ENCODE data around the gene NMUR1. TPM values are rescaled to one million over a fixed set of nuclear protein-coding genes. Genes with fewer than 3 reads are reported as not detected.
"Not testable (repeated sequence)": the region's sequence is repeated elsewhere in the genome, so short reads cannot be mapped to it uniquely, and the experiment has no call there.

The NMUR1 gene
- not detected for total RNA-seq
- polyA plus RNA-seq = under 1 TPM in 1 of 2 donors, not detected in 1; 0.05 TPM

DNA sequence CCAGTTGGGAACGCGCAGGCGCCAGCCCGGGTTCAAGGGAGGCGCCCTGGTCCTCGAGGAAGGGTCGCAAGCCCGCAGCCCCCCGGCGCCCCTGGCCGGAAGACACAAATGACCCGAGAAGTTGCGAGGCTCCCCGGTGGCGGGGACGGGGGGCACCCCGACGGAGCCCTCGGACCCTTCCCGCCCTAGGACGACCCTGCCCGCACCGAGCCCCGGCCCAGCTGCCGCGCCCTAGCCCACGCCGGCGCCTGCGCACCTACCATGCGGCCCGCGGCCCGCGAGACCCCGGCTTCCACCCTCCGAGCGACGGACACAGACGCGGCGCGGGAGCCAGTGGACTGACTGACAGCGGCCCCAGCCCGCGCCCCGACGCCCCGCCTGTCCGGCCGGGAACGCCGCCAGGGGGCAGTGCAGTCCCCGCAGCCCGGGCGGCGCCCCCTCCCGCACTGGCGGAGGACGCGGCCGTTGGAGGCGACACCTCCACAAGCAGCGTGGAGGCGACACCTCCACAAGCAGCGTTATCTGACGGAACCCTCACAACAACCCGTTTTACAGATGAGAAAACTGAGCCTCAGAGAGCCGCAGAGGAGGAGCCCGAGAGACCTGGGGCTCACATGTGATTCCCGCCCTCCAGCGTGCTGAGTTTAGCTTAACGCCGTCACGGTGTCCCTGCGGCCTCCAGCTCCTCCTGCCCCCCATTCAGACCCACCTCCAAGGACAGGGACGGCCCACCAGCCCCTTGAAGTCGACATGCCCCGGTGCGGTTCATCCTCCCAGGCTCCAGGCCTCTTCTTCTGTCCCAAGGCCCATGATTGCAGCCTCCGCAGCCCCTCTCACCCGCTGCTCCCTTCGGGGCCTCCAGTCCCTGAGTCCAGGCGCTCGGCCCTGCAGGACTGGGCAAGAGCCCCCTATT, at the start of gene NMUR1:
Gene NMUR1, minus strand, starts transcription at position 347 of the 913 bp plus-strand sequence. Its CDS starts 84 bp downstream, at position 263.
- Histone ChIP-seq H3K27me3 (ENCODE audit: insufficient read depth, low read length) (no peaks in the 10 kb centered on the region), H3K36me3 (ENCODE audit: insufficient read depth, low read length) (no peaks in the 10 kb centered on the region), H3K9me3 (ENCODE audit: control insufficient read depth in 1 of 2, low read length in 2 of 2) (no peaks in the 10 kb centered on the region), H3K4me1 (ENCODE audit: insufficient read depth, low read length) (peaks cover 27% of the 10 kb centered on the region), H3K27ac (ENCODE audit: low read depth, low read length) (peak within 1 kb of the TSS; percentile 31), H3K4me3 (ENCODE audit: low read length in 2 of 2) (peak within 1 kb of the TSS in 1 of 2 donors; percentile 43)
- peaks cover 11 to 50% (median 29%) of the 10 kb centered on the region in 4 donors for H3K4me1 Mint-ChIP-seq
- H3K9me3 Mint-ChIP-seq = no peaks in the 10 kb centered on the region
- H3K36me3 Mint-ChIP-seq = no peaks in the 10 kb centered on the region
- peaks cover 0 to 5% of the 10 kb centered on the region in 2 donors for H3K27me3 Mint-ChIP-seq
- DNase-seq = peak; percentile 59 to 77 (median 74)
- intact Hi-C loops (cut with micrococcal nuclease) = loop anchor here (1.0 kb wide), 2 partner anchors 13 to 28 kb away; no protein-coding TSS in a partner anchor
- H3K4me3 Mint-ChIP-seq = peak within 1 kb of the TSS; percentile 34 to 72 (median 64)
- CTCF ChIA-PET (ENCODE audit: partially characterized antibody) = interaction anchor here (0.8 to 1.6 kb wide), 10 partner anchors 8 to 244 kb away, joined by 3 to 10 read pairs (median 6); no protein-coding TSS in a partner anchor
- H3K27ac Mint-ChIP-seq = peak within 1 kb of the TSS in 3 of 7 donors; percentile 6 to 47 (median 37)
- POLR2A ChIA-PET (ENCODE audit: partially characterized antibody) = interaction anchor here (0.7 to 1.2 kb wide), 6 partner anchors 13 to 66 kb away, joined by 3 to 4 read pairs (median 3); partner anchors contain the start of gene NCL

GRCh38 chr2:231579560-231579959, 49.3 kb upstream of the NMUR1 start:
- peaks cover 0 to 2% (median 0%) of the 10 kb centered on the region in 4 donors for H3K4me1 Mint-ChIP-seq
- peaks cover 0 to 3% (median 2%) of the 10 kb centered on the region in 8 donors for H3K9me3 Mint-ChIP-seq
- no peak overlapping the region for H3K4me3 Mint-ChIP-seq

GRCh38 chr2:231578655-231579054, 48.4 kb upstream of the NMUR1 start:
- H3K9me3 ChIP-seq (ENCODE audit: control insufficient read depth in 1 of 2, low read length in 2 of 2); H3K4me1 ChIP-seq (ENCODE audit: insufficient read depth, low read length); H3K4me3 ChIP-seq (ENCODE audit: low read length in 2 of 2); H3K27me3 Mint-ChIP-seq; H3K36me3 ChIP-seq (ENCODE audit: insufficient read depth, low read length); H3K27me3 ChIP-seq (ENCODE audit: insufficient read depth, low read length); H3K4me3 Mint-ChIP-seq; POLR2A ChIA-PET (ENCODE audit: partially characterized antibody); intact Hi-C loops (cut with micrococcal nuclease); H3K27ac Mint-ChIP-seq; H3K36me3 Mint-ChIP-seq; H3K9me3 Mint-ChIP-seq; H3K27ac ChIP-seq (ENCODE audit: low read depth, low read length); DNase-seq; H3K4me1 Mint-ChIP-seq: not testable (repeated sequence)
- CTCF ChIA-PET (ENCODE audit: partially characterized antibody) = interaction anchor here (1.0 kb wide), 1 partner anchor 35 kb away, joined by 3 read pairs; no protein-coding TSS in a partner anchor

More at GRCh38 chr2:231579560-231579959, 49.3 kb upstream of the NMUR1 start:
- Mint-ChIP-seq H3K36me3 (peaks cover 0 to 3% of the 10 kb centered on the region in 2 donors), H3K27ac (no peak overlapping the region), H3K27me3 (peaks cover 6 to 7% of the 10 kb centered on the region in 2 donors)
- H3K4me1 ChIP-seq (ENCODE audit: insufficient read depth, low read length) = no peaks in the 10 kb centered on the region
- ChIA-PET POLR2A (ENCODE audit: partially characterized antibody) (no interaction called here), CTCF (ENCODE audit: partially characterized antibody) (no interaction called here)
- no peaks in the 10 kb centered on the region for H3K27me3 ChIP-seq (ENCODE audit: insufficient read depth, low read length)
- no peaks in the 10 kb centered on the region for H3K36me3 ChIP-seq (ENCODE audit: insufficient read depth, low read length)
- H3K27ac ChIP-seq (ENCODE audit: low read depth, low read length) = no peak overlapping the region
- intact Hi-C loops (cut with micrococcal nuclease) = no loop called here
- H3K4me3 ChIP-seq (ENCODE audit: low read length in 2 of 2) = no peak overlapping the region
- DNase-seq = no peak
- no peaks in the 10 kb centered on the region for H3K9me3 ChIP-seq (ENCODE audit: control insufficient read depth in 1 of 2, low read length in 2 of 2)

DNA sequence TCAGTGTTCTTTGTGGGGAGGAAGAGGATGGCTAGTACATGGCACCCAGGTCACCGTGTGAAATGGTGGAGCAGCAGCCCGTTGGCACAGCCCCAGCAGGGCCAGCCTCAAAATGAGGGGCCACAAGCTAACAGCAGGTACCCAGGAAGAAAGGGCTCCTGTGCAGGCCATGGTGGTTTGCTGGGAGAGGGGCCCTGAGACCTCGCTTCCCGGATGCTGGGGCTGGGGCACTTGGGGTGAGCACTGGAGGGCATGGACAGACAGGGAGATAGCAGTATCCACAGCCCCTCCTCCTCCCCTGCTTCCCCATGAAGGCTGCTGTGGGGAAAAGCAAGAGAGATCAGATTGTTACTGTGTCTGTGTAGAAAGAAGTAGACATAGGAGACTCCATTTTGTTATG, 46.2 kb upstream of the NMUR1 start:
- peaks cover 0 to 3% (median 2%) of the 10 kb centered on the region in 8 donors for H3K9me3 Mint-ChIP-seq
- Histone ChIP-seq H3K27me3 (ENCODE audit: insufficient read depth, low read length) (no peaks in the 10 kb centered on the region), H3K4me3 (ENCODE audit: low read length in 2 of 2) (no peak overlapping the region), H3K27ac (ENCODE audit: low read depth, low read length) (no peak overlapping the region), H3K4me1 (ENCODE audit: insufficient read depth, low read length) (no peaks in the 10 kb centered on the region), H3K36me3 (ENCODE audit: insufficient read depth, low read length) (no peaks in the 10 kb centered on the region), H3K9me3 (ENCODE audit: control insufficient read depth in 1 of 2, low read length in 2 of 2) (no peaks in the 10 kb centered on the region)
- peaks cover 3 to 5% of the 10 kb centered on the region in 2 donors for H3K27me3 Mint-ChIP-seq
- H3K4me3 Mint-ChIP-seq = no peak overlapping the region
- H3K4me1 Mint-ChIP-seq = peaks cover 0 to 2% (median 0%) of the 10 kb centered on the region in 4 donors
- DNase-seq = no peak
- intact Hi-C loops (cut with micrococcal nuclease) = no loop called here
- H3K36me3 Mint-ChIP-seq = peaks cover 0 to 3% of the 10 kb centered on the region in 2 donors
- ChIA-PET POLR2A (ENCODE audit: partially characterized antibody) (no interaction called here), CTCF (ENCODE audit: partially characterized antibody) (no interaction called here)
- no peak overlapping the region for H3K27ac Mint-ChIP-seq

GRCh38 chr2:231575612-231576256, 45.5 kb upstream of the NMUR1 start:
- Histone ChIP-seq H3K4me3 (ENCODE audit: low read length in 2 of 2) (no peak overlapping the region), H3K27ac (ENCODE audit: low read depth, low read length) (no peak overlapping the region), H3K27me3 (ENCODE audit: insufficient read depth, low read length) (no peaks in the 10 kb centered on the region), H3K4me1 (ENCODE audit: insufficient read depth, low read length) (no peaks in the 10 kb centered on the region), H3K9me3 (ENCODE audit: control insufficient read depth in 1 of 2, low read length in 2 of 2) (no peaks in the 10 kb centered on the region), H3K36me3 (ENCODE audit: insufficient read depth, low read length) (no peaks in the 10 kb centered on the region)
- H3K36me3 Mint-ChIP-seq = peaks cover 0 to 3% of the 10 kb centered on the region in 2 donors
- H3K4me1 Mint-ChIP-seq = peaks cover 0 to 2% (median 0%) of the 10 kb centered on the region in 4 donors
- H3K27ac Mint-ChIP-seq = no peak overlapping the region
- no peak for DNase-seq
- H3K27me3 Mint-ChIP-seq = peaks cover 3% of the 10 kb centered on the region in 2 donors
- no peak overlapping the region for H3K4me3 Mint-ChIP-seq
- intact Hi-C loops (cut with micrococcal nuclease) = no loop called here
- peaks cover 0 to 3% (median 2%) of the 10 kb centered on the region in 8 donors for H3K9me3 Mint-ChIP-seq
- ChIA-PET CTCF (ENCODE audit: partially characterized antibody) (interaction anchor here (0.6 to 1.2 kb wide), 2 partner anchors 26 to 54 kb away, joined by 3 read pairs; no protein-coding TSS in a partner anchor), POLR2A (ENCODE audit: partially characterized antibody) (no interaction called here)

- Histone ChIP-seq H3K4me3 (ENCODE audit: low read length in 2 of 2) (no peak overlapping the region), H3K4me1 (ENCODE audit: insufficient read depth, low read length) (no peaks in the 10 kb centered on the region), H3K36me3 (ENCODE audit: insufficient read depth, low read length) (no peaks in the 10 kb centered on the region), H3K27ac (ENCODE audit: low read depth, low read length) (no peak overlapping the region), H3K27me3 (ENCODE audit: insufficient read depth, low read length) (no peaks in the 10 kb centered on the region), H3K9me3 (ENCODE audit: control insufficient read depth in 1 of 2, low read length in 2 of 2) (no peaks in the 10 kb centered on the region)
- no peaks in the 10 kb centered on the region for H3K36me3 Mint-ChIP-seq
- no peaks in the 10 kb centered on the region for H3K4me1 Mint-ChIP-seq
- H3K27me3 Mint-ChIP-seq = no peaks in the 10 kb centered on the region
- no peak overlapping the region for H3K4me3 Mint-ChIP-seq
- H3K9me3 Mint-ChIP-seq = peaks cover 0 to 1% (median 0%) of the 10 kb centered on the region in 8 donors
- intact Hi-C loops (cut with micrococcal nuclease) = no loop called here
- ChIA-PET POLR2A (ENCODE audit: partially characterized antibody) (no interaction called here), CTCF (ENCODE audit: partially characterized antibody) (interaction anchor here (1.1 kb wide), 1 partner anchor 121 kb away, joined by 3 read pairs; no protein-coding TSS in a partner anchor)
- DNase-seq = no peak
- no peak overlapping the region for H3K27ac Mint-ChIP-seq
Measured at GRCh38 chr2:231573698-231574421, 43.6 kb upstream of the NMUR1 start.
